ENCODE results near the gene PTF1A.
A peak's percentile ranks its signal among the peaks of the same experiment; 100 is the strongest.

Gene PTF1A, protein sequence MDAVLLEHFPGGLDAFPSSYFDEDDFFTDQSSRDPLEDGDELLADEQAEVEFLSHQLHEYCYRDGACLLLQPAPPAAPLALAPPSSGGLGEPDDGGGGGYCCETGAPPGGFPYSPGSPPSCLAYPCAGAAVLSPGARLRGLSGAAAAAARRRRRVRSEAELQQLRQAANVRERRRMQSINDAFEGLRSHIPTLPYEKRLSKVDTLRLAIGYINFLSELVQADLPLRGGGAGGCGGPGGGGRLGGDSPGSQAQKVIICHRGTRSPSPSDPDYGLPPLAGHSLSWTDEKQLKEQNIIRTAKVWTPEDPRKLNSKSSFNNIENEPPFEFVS

DNA sequence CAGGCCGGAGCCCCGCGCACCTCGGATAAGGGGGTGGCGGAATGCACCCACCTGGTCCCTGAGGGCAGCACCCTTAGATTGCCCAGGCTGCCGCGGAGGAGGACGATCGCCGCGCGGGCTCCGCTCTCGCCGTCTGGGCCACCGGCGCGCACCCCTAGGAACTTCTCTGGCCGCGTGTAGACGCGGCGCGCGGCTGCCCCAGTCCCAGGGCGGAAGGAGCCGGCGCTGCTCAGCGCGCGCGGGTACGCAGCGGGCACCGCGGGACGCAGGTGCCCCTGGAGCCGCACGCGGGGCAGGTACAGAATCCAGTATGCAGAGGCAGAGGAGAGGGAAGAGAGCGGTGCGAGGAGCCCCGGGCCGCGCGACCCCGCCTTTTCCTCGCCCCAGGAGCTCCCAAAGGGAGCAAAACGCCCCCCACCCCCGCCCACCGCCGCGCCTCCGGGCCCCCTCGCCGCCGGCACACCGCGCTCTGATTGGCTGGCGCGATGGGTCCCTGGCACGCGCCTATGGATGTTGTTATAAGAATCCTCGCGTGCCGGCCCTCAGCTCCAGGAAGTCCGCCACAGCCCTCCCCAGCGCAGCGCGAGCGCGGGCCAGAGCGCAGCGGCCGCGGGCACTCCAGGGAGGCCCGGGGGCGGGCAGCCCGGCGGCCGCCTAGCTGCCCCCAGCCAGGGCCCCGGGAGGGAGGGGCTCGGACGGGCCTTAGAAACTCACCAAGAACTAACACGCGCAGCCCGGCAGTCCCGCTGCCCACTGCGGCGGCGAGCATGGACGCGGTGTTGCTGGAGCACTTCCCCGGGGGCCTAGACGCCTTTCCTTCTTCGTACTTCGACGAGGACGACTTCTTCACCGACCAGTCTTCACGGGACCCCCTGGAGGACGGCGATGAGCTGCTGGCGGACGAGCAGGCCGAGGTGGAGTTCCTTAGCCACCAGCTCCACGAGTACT lies at the start of gene PTF1A:
TSS of gene PTF1A (plus strand) at position 549 of the 948 bp plus-strand sequence. CDS start at position 768, 219 bp downstream.
- no peak for DNase-seq

DNA sequence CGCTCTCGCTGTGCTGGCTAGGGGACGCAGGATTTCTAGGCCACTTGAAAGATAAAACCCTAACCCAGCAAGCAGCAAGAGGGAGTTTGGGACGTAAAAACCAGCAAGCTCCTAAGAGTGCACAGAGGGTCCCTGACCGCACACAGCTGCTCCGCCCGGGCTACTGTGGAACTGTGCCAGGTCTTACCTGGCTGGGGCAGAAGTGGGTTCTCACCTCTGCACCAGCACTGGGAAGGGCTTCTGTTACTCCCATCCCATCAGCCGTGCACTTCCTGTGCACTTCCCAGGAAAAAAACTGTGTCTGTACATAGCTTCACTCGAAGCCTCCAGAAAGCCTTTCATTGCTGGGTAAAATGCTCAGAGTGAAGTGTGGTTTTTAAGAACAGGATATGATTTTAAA lies 45.9 kb upstream of the PTF1A start:
- DNase-seq = no peak

DNA sequence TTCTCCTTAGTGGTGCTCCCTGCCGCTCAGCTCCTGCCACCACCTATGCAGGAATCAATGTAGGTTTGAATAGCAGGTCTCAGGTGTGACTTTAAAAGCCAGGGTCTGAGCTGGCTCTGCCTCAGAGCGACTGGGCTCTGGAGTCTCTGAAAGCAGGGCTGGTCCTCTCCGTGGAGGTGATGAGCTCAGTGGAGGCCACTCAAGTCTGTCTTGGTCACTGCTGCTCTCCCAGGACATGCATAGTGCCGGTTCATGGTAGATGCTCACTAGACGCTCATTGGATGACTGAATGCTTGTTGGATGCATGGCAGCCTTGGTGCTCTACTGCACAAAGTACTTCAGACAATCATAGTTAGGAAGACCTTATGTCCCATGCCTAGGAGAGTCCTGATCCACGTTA lies 45.1 kb upstream of the PTF1A start:
- no peak for DNase-seq

DNA sequence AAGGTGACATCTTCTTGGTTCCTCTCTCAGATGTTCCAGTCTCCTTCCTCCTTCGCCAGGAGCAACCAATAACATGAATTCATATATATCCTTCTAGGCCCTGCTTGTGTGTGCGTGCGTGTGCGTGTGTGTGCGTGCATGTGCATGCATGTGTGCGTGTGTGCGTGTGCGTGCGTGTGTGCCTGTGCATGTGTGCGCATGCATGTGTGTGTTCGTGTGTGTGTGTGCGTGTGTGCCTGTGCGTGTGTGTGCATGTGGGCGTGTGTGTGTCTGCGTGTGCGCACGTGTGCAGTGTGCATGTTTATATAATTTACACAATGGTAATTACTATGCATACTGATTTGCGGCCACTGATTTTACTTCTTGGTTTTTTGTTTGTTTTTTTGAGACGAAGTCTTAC lies 43.9 kb upstream of the PTF1A start:
- no peak for DNase-seq

DNA sequence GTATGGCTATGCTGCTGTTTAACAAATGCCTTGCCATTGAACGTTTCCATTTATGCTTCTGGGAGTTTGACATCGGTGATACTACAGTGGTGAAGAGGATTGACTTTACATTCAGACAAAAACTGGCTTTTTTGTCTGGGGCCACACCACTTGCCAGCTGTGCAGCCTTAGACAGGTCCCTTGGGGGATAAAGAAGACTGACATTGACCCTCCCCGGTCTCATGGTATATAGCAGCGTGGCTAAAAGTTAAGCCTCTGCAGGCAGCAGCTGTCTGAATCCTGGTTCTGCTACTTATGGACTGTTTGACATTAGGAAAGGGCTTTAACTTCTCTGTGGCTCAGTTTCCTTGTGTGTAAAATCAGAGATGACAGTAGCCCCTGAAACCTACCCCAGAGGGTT lies 42.0 kb upstream of the PTF1A start:
- no peak for DNase-seq

DNA sequence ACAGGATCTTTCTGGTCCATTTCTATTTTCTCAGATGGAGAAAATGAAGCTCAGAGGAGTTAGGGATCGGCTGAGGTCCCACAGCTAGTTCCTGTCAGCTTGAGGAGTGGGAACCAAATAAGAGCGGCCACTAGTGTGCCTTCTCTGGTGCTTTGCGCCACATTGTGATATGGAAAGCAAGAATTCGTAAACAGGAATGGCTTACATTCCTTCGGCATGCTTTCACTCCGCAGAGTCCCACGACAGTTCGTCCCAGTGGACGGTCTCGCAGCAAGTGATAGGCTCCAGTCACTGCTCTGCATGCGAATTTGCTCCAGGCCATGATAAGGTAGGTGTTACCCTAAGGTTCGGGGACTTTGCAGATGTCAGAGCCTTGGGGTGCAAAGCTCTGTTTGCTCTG lies 41.5 kb upstream of the PTF1A start:
- no peak for DNase-seq

DNA sequence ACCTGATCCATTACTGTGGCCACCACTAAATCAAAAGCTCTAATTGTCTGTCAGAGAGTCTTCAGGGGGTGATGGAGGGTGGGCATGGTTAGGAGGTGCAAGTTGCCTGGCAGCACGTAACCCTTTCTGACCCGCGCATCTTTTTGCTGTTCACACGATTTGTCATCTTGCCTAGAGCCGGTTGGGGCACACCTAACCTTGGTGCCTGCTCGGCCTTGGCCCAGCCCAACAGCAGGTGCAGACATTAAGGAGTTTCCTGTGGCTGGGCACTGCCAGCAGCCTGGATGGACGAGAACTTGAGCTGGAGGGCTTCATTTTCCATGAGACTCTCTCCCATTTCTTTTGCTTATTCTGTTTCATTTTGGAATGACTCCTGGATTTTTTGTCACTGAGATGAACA lies 41.0 kb upstream of the PTF1A start:
- DNase-seq = no peak

DNA sequence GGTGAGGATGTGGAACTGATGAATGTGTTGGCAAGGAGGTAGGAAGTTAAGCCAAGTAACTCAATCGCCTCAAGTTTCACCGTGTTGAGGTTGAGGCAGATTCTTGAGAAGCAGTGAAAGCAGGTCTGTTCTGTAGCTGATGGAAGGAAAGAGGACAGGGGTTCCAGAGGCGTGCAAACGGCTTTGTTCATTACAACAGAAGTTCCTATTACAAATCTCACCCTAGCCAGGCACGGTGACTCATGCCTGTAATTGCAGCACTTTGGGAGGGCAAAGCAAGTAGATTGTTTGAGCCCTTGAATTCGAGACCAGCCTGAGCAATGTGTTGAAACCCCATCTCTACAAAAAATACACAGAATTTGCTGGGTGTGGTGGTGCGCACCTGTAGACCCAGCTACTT lies 36.9 kb upstream of the PTF1A start:
- no peak for DNase-seq

DNA sequence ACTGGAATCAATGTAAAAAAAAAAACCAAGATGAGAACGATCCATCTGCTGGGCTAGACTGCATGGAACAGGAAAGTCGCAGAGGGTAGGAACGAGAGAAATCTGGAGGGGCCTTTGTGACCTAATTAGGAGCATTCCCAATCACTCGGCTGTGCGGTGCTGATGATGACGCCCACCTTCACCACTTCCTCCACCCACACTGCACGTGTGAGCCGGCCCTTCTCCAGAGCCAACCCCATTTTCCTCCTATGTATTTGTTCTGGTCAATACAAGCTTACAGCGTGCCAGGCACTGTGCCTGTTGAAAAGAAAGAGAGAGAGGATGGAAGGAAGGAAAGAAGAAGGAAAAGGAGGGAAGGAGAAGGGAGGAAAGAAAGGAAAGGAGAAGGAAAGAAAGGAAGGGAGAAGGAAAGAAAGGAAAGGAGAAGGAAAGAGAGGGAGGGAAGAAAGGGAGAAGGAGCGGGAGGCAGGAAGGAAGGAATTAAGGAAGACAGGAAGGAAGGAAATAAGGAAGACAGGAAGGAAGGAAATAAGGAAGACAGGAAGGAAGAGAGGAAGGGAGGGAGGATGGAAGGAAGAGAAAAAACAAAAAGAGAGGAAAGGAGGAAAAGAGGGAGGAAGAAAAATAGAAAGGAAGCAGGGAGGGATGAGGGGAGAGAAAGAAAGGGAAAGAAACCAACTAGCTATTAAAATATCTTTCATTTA lies 35.5 kb upstream of the PTF1A start:
- no peak for DNase-seq

DNA sequence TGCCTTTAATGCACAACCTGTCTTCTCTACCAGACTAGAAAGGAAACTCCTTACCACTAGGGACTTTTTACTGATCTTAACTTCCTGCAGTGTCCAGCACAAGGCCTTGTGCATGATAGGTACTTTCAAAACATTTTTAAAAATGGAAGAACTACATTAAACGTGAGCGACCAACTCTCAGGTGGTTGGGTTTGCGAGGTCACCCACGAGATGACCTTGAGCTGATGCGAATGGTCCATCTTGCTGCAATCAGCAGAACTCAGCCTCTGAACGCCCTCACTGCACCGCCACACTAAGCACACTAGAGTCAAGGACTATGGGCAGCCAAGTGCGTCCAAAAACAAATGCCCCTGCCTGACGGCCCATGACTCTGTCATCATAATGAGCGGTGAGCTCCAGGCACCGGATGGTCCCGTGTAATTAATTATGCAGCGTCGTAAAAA lies 34.9 kb upstream of the PTF1A start:
- DNase-seq = no peak

DNA sequence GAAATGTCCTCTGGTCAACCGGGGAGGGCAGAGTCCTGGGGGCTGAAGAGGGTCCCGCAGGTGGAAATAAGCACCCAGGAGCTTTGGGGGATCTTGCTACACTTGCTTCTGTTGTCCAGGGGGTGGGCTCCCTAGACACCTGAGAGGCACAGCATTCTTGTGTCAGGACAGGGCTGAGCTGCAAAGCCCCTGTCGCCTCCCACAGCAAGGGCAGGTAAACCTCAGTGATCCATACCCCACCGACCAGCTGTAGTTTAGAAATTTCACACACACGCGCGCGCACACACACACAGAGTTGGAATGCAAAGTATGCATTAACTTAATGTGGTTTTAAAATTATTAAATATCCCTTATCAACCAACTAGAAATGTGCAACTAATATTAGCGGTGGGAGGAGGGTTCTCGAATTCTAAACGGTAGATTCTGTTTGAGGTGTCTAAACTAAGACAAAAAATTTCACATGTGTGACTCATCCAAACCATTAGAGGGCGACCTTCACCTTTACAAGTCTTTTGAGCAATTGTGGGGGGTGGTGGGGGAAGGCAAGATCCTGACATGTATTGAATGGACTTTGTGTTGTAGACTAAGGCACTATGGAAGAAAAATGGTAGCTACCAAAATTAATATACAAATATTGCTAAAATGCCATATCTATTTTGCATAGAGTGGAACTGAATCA lies 34.3 kb upstream of the PTF1A start:
- no peak for DNase-seq

DNA sequence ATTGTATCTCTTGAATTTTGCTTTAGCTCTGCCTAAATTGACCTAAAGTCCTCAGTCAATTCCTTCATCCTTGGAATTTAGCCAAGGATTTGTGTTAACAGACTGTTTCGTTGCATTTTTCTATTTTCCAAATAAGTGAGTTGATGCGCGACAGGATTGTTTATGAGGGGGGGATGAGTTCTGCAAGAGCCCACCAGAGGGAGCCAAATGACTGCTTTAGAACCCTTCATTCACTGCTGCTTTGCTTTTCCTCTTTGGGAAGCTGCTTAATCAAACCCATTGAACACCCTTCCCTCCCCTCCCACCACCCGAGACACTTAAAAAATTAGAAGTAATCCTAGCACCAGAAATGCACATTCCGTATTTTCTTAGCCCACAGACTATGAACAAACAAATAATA lies 33.7 kb upstream of the PTF1A start:
- peak in 1 of 2 donors; percentile 19 for DNase-seq

DNA sequence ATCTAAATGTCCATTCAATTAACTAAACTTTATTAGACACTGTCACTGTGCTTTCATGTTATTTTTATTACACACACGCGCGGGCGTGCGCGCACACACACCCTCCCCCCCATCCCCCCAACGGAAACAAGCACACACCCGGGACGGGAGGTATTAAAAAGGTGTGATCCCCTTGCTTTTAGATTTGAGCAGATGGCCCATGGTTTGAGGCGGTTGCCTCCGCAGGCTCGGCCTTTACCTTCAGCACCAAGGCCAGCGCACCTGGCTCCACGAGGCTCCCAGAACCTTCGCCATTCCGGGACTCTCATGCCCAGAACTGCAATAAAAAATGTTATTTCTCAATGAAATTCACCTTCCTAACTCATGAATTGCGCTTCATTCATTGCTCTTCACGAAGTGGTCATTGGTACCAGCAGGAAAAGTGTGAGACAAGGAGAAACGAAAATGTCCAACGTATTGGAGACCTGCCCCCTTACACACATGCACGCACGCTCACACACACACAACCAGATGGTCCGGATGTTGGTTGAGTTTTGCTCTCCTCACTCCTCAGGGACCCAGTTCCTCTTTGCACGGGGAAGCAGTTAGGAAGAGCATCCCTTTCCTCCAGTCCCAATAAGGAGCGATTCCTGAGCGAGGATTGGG lies 20.8 kb upstream of the PTF1A start:
- no peak for DNase-seq

DNA sequence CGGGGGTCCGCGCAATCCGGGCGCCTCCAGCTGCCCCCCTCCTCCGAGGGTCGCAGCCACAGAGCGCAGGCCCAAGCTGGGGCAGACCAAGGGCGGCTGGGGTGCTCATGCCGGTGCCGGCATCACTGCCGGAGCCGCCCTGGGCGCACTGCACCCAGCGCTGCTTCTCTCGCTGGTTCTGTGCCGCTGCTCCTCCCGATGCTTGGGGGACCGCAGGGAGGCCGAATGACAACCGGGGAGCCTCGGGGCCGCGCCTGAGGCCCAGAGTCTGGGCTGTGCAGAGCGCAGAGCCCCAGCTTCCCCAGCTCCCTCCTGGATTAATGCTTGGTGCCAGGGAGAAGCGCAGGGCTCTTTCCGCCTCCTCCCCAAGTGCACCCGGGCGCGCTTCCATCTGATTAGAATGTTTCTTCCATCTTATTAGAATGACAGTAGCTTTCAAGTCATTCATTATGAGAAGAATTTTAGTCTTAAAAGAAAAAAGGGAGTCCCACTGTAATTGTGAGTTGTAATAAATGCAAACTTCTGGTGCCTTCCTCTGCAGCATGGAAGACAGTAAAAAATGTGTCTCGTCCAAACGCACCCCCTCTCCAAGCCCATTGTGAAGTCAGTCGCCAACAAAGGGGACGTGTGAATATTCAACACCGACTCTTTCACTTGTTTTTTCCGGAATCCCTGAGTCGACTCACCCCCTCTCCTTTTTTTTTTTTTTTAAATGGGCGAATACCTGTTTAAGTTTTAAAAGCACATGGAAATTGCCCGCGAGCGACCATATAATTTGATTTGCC lies 19.5 kb upstream of the PTF1A start:
- no peak for DNase-seq

DNA sequence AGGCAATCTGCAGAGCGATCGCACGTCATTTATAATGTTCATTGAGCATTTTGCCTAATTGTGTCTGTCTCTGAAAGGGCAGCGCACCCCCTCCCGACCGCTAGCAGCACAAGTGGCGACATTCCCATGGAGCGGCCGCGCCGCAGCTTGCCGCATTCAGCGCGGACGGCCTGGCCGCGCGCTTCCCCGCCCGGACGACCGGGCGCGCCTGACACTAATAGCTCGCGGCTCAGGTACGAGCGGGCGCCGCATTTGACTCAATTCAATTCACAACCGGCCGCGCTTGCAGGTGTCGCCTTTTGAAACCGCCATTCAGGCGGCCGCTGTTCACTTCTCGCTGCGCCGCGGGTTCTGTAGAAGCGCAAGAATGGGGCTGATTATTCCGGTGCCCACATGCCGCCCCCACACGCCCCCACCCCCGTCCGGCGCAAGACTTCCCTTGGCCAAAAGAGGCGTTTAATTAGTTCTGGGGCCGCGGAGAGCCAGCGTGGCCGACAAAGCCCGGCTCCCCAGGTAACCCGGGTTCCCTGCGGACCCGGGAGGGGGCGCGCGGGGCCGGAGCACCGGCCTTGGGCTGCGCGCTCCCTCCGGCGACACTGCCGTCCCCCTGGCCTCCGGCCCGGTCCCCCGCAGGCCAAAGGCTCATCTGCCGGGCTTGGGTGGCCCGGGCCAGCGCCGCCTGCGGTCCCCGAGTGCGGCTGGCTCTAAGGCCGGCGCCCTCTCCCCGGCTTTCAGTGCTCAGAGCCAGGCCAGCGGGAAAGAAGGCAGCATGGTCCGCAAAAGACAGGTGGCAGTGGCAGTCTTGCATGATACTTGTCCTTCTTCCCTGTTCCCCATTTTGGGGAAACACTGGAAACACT lies 18.7 kb upstream of the PTF1A start:
- DNase-seq = no peak

DNA sequence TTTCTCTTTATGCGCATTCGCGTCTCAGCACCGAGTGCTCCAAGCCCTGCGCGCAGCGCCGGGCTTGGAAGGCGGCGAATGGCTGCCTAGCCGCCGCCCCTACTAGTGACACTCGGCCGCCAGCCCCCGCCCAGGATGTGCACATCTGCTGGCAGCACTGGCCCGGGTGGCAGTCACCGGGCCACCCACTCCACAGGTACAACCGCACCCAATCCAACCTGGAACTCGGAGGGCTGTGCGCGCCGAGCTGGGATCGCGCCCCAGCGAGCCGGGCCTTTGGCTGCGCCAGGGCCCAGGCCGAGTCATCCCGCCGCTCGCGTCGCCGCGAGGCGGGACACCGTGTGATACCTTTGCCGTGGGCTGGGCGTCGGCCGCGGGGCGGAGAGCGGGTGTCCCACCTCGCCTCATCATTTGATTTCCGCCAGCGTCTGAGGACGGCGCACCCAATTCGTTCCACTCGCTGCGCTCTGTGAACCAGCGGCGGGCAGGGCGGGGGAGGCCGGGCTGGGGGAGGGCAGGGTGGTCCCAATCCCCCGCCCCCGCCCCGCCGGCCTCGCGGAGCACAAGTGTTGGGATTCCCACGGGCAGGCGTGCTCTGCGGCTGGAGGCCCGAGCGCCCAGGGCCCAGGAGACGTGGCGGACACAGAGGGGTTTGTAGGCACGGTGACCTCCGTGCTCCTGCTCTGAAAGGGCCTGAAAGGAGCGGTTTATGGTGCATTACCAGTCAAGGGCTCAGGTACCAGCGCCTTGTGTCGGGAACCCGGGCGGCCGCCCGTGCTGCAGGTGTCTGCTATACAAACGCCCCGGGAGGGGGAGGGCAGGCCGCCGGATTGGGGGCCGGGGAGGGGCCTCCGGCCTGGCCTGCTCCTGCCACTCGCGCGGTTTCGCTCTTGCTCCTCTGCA lies 17.8 kb upstream of the PTF1A start:
- DNase-seq = no peak

DNA sequence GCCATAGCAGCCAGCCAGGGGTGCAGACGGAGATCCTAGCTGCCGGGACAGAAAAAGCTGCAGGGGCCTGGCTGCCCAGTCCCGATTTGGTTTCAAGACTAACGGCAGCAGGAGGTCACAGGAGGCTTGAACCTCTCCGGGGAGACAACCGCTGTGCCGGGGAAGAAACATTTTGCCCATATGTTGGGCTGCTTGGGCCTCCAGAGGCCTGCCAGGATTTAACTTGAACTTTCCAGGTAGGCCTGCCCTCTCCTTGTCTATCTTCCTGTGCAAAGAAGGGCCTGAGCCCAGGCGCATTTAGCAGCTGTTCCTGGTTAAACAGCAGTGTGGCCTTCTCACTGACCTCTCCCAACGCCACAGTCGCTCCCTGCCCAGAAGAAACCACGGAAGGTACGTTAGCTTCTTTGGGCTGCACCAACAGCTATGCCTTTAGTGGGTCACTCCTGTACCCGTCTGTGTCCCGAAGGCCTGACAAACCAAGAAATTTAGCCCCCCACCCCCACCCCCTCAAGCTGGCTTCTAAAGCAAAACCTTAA lies 17.1 kb upstream of the PTF1A start:
- no peak for DNase-seq

DNA sequence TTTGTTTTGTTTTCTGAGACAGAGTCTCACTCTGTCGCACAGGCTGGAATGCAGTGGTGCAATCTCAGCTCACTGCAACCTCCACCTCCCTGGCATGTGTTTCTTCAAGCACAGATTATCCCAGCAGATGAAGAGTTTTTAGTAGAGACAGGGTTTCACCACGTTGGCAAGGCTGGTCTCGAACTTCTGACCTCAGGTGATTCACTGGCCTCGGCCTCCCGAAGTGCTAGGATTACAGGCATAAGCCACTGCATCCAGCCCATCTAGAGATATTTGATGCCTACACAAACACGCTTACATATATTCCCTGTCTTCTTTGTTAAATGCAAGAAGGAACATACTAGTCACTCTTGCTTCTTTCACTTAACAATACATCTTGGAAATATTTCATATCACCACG lies 5.9 kb upstream of the PTF1A start:
- no peak for DNase-seq

DNA sequence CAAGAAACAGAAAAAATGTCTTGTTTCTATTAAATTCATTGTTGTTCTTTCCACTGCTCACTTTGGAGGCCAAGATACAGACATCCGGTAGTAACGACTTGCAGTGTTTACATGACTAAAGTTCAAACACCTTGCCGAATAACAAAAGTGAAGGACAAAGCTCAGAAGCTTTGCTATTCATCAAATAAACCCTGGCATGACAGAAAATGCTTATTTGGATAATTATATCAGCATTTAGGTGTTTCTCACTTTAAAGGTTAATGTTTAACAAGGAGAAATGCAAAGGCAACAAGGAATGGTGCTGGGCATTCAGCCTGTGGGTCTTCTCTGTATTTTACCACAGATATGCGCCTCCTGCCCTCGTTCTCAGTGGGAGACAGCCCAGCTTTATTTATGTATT lies 5.4 kb upstream of the PTF1A start:
- no peak for DNase-seq
